SK-N-SH (cell line): ENCODE data around the gene ADAMTS2.

Experiments
- CHD2 ChIP-seq: fragments of 150-350 bp; IDR thresholded peaks from 2 replicates; pipeline ENCODE4 v1.6.1; 2018; ENCODE audit warnings: low read length; ENCODE audit not compliant: partially characterized antibody
- CTCF ChIP-seq: fragments of 200-600 bp; sonication (generic); IDR thresholded peaks from 2 replicates; pipeline ENCODE4 v1.6.1; 2017; ENCODE audit warnings: antibody characterized with exemption, mild to moderate bottlenecking, moderate library complexity
- IRF3 ChIP-seq: fragments of 150-350 bp; IDR thresholded peaks from 2 replicates; pipeline ENCODE4 v1.6.1; 2016; ENCODE audit warnings: mild to moderate bottlenecking, low read depth, low read length
- NRF1 ChIP-seq: IDR thresholded peaks from 2 replicates; pipeline ENCODE4 v1.6.1; 2012; ENCODE audit warnings: low read depth, mild to moderate bottlenecking, low read length

GRCh38 chr5:179288101-179288808, 57.0 kb downstream of the ADAMTS2 start:
- TF ChIP-seq CTCF, result no peak
- no peak for TF ChIP-seq IRF3
- TF ChIP-seq NRF1, result no peak
- TF ChIP-seq CHD2, result peak; percentile 78
